Measurements from ENCODE around the gene EIPR1.

- TF ChIP-seq ZNF274 (IDR thresholded peaks at IDR 0.05; ENCODE audit: low read depth, low read length) (no peak), SUZ12 (IDR thresholded peaks at IDR 0.05; ENCODE audit: extremely low read depth, insufficient read depth, insufficient read length) (no peak), YY1 (IDR thresholded peaks at IDR 0.05; ENCODE audit: insufficient read depth, insufficient read length) (no peak)
Measured at GRCh38 chr2:3421580-3421979, 44.0 kb upstream of the EIPR1 start.
